Stimulated activated naive CD8-positive, alpha-beta T cell treated with anti-CD3 and anti-CD28 coated beads, Interleukin-15, Interleukin-2, amounts not matched to agents 100 U/mL and 50 U/mL, for 24 hours (primary cell): Measurements from ENCODE around the gene DDRGK1.

Source experiments
- ATAC-seq: fragments of 150-1000 bp; cut with Tn5 transposase; one replicate; pipeline ENCODE4 v1.10.0; 2021
- DNase-seq: peaks from one replicate; pipeline ENCODE4 v3.0.0; 2021

Gene DDRGK1

DNA sequence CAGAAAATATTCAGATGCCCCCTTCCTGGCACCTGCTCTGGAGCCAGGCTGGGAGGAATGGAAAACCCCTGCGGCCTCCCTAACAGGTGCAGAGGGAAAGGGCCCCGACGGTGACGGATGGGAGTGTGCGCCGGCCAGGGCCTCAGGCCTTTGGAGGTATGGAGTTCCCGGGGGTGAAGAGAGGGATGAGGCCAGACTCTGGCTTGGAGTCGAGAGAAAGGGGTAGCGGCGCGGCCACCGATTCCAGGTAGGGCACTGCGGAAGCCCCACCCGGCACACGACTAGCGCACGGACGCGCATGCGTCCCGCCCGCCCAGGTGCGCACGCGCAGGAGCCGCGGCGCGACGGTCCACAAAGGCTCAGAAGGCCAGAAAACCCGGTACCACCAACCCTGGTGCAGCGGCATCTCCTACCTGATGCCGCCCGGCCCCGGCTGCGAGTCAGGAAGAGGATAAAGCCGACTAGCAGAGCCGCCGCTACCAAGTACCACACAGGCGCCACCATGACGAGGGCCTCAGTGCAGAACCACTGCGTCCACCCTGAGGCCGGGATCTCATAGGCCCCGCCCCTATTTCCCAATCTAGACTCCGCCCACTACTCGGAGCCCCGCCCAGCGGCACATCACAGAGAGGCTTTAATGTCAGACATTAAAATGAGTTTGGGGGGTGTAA lies at the start of gene DDRGK1:
Gene DDRGK1 (minus strand): TSS at position 559 of the 671 bp plus-strand sequence. CDS start 55 bp downstream, at position 504.
- DNase-seq (peak; percentile 93), ATAC-seq (peak; percentile 88)

DNA sequence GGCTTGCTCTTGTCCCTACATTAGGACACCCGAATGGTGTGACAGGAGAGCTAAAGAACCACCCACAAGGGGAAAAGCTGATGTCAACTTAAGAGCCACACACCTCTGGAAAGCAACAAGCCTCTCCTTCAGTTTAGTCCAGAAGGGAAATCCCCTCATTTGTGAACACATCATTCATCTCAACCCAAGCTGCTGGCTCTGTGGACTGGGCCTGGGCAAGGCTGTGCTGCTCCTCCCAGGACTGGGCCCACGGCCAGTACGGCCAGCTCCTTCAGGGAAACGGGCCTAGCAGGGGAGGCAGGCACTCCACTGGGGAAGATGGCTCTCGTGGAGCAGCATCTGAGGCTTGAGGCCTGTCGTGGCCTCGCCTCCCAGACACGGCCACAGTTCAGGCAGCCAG lies 47.3 kb upstream of the DDRGK1 start:
- ATAC-seq, result peak; percentile 85
- DNase-seq, result no peak

DNA sequence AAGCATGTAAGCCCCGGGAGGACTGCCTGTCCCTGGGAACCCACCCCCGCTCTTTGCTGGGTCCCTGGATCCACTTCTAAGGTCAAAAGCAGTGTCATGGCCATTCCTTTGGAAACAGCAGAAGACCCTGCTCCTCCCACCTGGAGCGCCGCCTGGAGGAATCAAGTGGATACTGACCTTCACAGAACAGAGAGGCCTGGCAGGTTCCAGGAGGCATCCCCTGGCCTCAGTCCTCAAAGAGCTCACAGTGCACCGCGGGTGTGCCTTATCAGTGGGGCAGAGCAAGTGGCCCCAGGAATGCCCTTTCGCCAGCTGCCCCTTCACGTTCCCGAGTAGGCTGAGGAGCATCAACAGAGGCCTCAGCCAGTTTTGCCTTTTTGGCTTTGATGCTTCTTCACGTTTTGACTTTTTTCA lies 45.6 kb upstream of the DDRGK1 start:
- DNase-seq, result no peak
- ATAC-seq, result no peak

DNA sequence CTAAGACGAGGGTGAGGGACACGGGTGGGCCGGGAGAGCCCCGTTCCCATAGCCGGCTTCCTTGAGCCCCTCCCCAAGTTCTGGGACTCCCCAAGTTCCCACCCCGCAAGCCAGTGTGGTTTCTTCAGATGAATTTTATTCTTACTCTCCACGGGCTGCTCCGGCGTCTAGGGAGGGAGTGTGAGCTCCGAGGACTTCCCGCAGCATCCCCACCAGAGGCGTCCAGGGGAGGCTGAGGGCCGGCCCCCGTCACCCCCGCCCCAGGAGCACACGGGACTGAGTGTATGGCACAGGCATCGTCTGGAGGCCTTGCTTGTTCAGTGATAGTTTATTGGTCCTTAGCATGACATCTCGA lies 44.5 kb upstream of the DDRGK1 start:
- ATAC-seq (no peak), DNase-seq (no peak)

DNA sequence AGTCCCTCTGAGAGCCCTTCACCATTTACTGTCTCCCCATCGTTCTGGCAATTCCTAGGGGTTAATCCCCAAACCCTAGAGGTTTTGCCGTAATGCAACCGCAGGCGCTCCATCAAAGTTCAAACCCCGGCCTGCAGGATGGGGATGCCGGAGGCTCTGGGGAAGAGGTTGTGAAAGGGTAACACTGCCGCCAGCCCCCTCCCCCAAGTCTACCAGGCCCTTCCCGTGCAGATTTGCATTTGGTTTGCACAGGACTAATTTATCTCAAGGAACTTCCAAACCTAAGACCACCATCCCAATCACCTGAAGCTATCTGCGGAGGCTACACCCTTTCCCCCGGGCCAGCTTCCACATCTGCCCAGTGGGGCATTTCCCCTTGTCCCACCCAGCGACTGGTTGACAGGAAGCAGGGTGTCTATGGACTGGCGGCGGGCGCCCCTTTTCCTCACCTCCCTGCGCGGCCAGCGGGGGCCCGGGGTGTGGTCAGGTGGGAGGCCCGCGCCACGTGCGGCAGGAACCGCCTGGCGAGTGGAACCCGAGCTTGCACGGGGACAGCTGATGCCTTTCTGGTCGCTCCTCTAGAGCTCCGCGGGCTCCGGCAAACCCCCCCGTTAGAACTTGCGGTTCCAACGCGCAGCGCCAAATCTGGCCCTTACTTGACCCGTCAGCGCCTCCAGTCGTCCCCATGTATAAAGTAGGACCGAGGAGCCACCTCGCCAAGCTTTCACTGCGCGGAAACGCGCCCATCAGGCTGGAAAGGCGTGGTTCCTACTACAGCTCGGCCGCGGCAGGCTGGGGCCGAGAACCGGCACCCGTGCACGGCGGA lies 43.9 kb upstream of the DDRGK1 start:
- DNase-seq (peak; percentile 43), ATAC-seq (peak; percentile 39)

DNA sequence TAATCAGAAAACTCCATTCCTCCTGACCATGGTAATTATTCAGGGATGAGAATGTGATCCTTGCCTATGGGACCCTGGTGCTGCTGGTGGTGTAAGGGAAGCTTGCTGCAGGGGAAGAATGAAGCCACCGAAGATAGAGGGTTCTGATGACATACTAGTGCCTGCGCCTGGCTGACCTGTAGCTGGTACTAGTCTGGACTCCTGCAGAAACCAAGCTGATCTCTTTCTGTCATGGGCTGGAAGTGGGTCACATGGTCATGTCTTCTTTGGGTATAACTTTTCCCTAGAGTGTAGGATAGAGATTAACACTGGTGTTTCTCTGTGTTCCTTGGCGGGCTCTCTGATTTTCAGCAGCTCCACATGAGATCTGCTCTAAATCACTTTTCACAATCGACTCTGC lies 43.2 kb upstream of the DDRGK1 start:
- no peak for ATAC-seq
- no peak for DNase-seq

DNA sequence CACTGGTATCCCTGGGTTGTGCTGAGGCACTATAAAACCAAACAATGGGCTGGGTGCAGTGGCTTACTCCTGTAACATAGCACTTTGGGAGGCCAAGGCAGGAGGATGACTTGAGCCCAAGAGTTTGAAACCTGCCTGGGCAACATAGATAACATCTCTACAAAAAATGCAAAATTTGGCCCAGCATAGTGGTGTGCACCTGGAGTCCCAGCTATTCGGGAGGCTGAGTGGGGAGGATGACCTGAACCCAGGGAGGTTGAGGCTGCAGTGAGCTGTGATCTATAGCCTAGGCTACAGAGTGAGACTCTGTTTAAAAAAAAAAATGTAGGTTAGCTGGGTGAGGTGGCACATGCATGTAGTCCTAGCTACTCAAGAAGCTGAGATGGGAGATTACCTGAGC lies 42.2 kb upstream of the DDRGK1 start:
- ATAC-seq, result no peak
- no peak for DNase-seq

DNA sequence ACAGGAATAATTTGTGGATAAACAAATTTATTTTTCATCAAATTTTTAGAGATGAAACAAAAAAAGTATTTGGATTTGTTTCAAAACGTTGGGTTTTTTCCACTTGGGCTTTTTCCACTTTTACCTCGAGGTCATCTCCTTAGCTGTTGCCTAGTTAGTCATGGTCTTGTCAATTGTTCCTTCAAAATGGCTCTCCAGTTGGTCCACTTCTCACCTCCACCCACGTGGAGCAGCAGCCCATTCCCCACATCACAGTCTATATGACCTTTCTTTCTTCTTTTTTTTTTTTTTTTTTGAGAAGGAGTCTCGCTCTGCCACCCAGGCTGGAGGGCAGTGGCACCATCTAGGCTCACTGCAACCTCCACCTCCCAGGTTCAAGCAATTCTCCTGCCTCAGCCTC lies 41.2 kb upstream of the DDRGK1 start:
- ATAC-seq (peak; percentile 40), DNase-seq (no peak)

DNA sequence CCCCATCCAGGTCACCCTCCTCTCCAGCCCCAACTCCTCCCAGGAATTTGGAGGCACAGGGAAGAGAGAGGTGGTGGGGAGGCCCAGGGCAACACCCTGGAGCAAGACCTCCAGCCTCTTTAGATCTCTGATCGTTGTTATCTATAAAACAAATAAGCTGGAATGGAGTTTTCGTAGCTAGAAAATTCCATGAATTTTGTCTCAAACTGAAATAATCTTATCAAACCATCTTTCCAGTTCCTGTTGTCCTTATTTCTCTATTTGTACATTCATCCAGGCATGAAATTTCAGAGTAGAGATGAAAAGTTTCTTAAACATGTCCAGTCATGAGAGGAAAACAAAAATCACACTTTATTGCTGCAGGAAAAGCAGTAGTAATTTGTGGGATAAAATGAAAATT lies 40.7 kb upstream of the DDRGK1 start:
- no peak for ATAC-seq

DNA sequence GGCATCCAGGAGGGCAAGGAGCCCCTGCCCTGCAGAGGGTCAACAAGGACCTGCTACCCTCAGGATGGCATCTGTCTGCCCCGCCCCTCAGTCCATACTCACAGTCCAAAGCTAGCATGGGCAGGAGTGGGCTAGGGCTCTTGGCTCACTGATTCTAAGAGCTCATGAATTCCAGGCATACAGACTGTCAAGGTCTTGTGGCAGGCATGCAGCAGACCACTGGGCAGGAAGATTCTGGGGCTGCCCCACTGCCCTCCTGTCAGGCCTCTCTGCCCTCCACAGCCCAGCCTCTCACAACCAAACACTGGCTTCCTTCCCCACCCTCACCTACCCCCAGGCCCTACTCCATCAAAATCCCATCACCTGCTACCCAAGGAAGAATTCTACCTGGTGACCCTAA lies 40.1 kb upstream of the DDRGK1 start:
- DNase-seq, result no peak
- ATAC-seq, result no peak

More for the DNA sequence above, 40.7 kb upstream of the DDRGK1 start:
- no peak for DNase-seq

DNA sequence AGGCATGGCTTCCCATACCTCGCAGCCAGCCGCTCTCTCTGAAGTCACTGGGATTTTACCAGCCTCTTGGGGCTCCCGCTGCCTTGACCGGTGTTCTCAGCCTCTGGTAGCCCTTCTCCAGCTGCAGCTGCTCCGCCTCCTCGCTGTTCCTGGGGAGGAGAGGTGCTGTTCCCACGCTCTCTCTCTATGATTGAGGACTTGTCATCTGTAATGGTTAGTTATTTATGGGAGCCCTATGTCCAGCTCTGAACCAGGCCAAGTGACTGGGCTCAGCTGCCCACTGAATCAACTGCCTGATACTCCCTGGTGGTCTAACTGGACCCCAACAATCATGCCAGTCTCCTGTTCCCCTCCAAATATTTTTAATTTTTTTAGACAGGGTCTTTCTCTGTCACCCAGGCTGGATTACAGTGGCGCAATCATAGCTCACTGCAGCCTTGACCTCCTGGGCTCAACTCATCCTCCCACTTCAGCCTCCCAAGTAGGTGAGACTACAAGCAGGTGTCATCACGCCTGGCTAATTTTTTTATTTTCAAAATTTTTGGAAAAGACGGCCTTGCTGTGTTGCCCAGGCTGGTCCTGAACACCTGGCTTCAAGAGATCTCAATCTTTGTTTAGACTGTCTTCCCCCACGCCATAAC lies 39.4 kb upstream of the DDRGK1 start:
- no peak for DNase-seq
- ATAC-seq, result no peak

DNA sequence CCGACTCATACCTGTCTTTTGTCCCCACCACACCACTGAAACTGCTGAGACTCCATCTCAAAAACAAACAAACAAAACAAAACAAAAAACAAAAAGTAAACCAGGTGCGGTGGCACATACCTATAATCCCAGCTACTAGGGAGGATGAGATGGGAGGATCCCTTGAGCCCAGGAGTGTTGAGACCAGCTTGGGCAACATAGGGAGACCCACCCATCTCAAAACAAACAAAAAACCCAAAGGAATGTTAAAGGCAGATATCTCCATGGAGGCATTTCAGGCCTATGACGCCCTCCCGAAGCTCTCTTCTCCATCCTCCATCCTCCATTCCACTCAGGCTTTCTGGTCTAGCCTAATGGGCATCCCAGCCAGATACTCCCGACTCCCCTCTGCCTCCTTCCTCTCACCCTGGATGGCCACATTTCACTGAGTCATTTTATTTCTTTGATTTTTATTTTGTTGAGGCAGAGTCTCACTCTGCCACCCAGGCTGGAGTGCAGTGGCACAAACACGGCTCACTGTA lies 37.8 kb upstream of the DDRGK1 start:
- ATAC-seq, result no peak

DNA sequence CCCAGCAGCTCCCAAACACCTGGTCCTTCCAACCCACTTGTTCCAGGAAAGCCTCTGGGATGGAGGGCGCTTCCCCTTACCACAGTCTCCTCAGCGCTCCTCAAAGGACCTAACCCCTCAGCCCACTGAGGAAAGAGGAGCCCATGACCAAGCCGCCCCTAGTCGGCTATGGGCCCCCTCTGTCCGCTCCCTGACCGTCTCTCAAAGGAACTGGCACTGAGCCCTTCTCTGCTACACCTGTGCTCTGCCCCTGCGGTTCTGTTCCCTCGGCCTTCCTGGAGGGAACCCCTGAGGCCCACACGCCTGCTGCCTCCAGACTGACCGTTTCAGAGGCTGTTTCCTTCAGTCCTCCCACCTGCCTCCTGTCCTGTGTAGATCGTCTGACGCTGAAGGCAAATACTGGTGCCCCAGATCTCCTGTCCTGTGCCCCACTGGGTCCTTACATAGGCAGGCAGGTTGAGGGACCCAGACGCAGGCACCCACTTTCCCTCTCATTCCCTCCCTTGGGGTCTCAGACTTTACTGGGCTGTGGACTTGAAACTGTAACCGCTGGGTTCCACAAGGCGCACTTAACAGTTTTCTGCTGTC lies 36.4 kb upstream of the DDRGK1 start:
- ATAC-seq, result no peak

More for the DNA sequence above, 37.8 kb upstream of the DDRGK1 start:
- DNase-seq, result no peak

DNA sequence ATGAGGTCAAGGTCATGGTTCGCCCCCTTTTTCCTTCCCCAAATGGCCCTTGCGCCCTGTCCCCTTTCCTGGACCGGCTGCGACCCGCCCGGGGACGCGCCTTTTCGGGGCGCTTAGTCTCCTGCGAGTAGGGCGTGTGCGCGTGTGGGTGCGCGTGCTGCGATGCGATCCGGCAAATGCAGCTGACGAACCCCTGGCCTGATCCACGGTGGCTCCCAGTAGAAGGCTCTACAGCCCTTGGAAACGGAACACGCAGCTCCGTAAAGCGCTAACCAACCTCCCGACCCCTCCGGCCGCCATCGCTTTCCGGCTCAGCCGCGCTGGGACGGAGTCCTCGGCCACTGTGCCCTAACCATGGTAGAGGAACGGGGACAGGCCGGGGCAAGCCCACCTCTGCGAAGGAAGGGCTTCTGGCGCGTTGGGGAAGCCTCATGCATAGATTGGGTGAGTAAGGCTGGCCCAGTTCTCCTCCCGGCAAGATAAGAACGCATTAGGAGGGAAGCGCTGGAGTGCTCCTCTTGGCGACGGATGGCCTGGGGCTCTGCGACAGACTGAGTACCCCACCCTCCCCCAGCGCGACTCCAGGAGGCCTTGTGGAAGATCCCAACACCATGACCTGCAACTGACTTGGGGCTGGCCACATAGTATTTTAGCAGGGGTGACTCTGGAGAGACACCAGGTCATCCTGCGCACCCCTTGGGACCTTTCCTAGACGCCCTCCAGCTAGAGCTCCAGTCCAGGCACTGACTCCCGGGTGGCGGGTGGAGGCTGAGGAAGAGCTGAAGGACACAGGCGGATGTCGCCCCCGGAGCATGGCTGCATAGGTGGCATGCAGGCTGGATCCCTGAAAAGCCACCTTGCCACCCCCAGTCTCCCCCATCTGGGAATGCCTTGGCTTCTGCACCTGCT lies 35.6 kb upstream of the DDRGK1 start:
- DNase-seq, result no peak
- no peak for ATAC-seq

More for the DNA sequence above, 36.4 kb upstream of the DDRGK1 start:
- no peak for DNase-seq

DNA sequence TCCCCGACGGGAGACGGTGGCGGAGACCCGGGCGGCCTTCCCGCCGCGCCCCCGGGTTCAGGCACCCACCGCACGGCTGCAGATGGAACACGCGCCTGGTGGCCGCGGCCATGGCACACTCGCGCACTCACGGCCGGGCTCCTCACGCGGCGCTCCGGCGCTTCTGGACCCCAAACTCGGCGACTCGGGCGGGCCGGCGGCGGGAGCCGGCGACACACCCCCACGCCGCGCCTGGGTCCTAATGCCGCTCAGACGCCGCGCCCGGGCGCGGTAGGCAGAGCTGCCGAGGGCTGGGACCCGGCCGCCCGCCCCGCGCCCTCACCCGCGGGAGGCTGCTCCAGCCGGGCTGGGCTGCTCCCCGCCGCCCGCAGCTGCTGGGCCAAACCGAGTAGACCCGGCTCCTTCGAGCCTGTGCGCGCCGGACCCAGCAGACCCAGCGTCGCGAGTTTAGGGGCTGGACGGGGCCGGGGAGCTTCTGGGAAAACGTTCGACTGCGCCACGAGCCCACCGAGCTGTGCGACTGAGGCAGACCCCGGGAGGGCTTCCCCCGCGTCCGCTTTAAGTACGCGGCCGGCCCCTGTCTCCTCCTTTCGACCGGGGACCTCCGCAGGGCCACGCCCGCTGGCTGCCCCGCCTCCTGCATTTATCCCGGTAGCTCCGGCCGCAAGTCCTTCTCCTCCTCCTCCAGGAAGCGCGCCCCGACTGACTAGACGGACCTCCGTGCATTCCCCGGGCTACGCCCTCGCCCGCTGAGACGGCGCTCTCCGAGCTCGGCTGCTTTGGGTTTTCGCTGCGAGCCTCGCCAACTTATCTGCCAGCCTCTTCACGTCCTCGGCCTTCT lies 34.8 kb upstream of the DDRGK1 start, which contains the start of gene SLC4A11:
Gene SLC4A11 (minus strand): TSS at position 165 of the 841 bp plus-strand sequence. CDS start 53 bp downstream, at position 112.
- DNase-seq, result peak; percentile 59
- peak; percentile 53 for ATAC-seq

DNA sequence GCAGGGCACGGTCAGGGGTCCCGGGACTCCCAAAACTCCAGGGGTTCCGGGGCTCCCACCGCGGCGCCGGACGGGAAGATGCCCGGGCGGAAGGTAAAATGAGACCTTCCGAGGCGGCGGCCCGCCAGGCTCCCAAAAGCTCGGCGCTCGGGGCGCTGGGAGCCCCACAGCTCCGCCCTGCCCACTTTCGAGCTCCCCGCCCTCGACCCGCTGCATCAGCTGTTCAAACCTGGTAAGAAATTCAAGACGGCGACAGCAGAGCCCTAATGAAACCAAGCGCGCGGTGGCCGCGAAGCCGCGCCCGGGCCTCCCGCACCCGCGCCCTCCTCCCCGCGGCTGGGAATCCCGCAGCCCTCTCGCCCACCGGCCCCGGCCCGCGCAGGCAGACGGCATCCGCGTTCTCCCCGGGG lies 34.1 kb upstream of the DDRGK1 start:
- DNase-seq (peak; percentile 61), ATAC-seq (peak; percentile 60)

DNA sequence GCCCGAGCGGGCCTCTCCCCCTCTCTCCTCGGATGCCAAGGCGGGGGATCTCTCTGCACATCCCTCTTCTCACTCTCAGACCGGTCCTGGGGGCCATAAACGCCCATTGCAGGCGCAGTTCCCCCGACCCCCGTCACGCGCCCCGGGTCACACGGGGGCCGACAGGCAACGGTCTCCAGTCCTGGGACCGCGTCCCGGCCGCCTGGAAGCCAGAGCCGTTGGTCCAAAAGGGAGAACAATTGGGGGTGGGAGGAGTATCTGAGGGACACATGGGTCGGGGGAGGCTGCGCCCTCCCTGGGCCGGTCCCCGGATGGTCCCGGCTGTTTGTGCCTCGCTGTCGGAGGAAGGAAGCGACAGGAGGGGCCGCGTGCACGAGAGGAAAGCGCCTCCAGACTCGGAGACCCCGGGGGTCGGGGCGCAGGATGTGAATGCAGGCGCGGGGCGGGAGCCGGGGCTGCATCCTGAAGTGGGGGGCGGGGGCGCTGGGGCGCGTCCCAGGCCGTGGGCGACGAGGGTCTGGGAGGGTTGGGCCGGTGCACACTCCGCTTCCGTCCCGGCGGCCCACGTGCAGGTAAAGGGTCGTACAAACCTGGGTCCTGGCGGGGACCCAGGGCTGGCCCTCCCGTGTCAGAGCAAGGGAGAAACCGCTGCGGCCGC lies 33.6 kb upstream of the DDRGK1 start:
- DNase-seq, result no peak
- no peak for ATAC-seq

DNA sequence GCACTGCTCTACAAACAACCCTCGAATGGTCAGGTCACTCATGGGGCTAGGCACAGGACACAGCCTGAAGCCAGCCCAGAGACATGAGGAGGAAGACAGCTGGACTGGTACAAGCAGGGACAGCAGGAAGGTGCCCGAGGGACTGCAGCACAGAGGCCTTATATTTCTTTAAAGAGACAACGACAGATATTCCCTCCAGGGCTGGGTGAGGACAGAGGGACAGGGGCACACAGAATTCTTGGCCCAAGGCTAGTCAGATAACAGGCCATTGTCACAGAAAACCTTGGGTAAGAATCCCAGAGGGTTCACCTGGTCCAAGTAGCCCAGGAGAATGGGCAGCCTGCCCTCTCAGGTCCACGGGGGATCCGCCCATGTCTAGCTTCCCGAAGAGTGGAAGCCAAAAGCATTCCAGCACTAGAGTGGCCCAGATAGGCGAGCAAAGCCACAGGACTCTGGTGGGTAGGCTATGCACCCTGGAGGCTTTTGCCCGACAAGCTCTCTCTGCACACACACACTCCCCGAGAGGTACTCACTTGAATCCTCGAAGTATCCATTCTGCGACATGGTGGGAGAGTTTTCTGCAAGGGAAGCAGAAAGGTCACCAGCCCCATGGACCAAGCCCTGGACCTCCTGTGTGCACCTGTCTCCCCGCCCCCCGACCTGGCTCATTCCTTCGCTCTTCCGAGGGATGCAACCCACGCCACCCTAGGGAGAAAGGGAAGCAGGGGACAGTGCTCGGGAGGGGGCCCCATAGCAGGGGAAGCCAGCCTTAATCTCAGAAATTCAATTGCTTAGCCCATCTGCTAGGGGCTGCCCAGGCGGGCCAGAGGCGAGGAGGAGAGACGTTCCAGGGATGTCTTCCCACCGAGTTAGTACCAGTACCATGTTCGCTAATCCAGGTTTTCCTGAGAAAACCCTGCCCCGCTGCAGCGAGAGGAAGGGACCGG lies 32.8 kb upstream of the DDRGK1 start:
- ATAC-seq (no peak), DNase-seq (no peak)
